Skeletal muscle tissue (tissue), 4 donors: ENCODE results near the gene DNMT1. TPM values are rescaled to one million over a fixed set of nuclear protein-coding genes. Genes with fewer than 3 reads are reported as not detected.

ENCODE experiments used
- H3K27ac ChIP-seq: one replicate; pipeline ENCODE4 v1.7.0; 2013; ENCODE audit warnings: mild to moderate bottlenecking, low read depth, low read length, inconsistent platforms
- H3K27me3 ChIP-seq, 3 donors: one replicate each; pipeline ENCODE4 v1.7.0; 2013; ENCODE audit warnings: low read length in 3 of 3; ENCODE audit not compliant: control insufficient read depth in 3 of 3, insufficient read depth in 3 of 3
- H3K36me3 ChIP-seq, 3 donors: one replicate each; pipeline ENCODE4 v1.7.0; 2013; ENCODE audit warnings: low read length in 3 of 3; ENCODE audit not compliant: control insufficient read depth in 3 of 3, insufficient read depth in 3 of 3
- H3K4me1 ChIP-seq, 3 donors: one replicate each; pipeline ENCODE4 v1.7.0; 2013; ENCODE audit warnings: low read length in 3 of 3, mild to moderate bottlenecking in 3 of 3; ENCODE audit not compliant: control insufficient read depth in 3 of 3, insufficient read depth in 3 of 3
- H3K4me3 ChIP-seq, 3 donors: one replicate each; pipeline ENCODE4 v1.7.0; 2013; ENCODE audit warnings: low read length in 3 of 3
- H3K9ac ChIP-seq, 3 donors: one replicate each; pipeline ENCODE4 v1.7.0; 2013; ENCODE audit warnings: low read length in 3 of 3, mild to moderate bottlenecking in 3 of 3, moderate library complexity in 2 of 3, low read depth in 1 of 3
- H3K9me3 ChIP-seq, 3 donors: one replicate each; pipeline ENCODE4 v1.7.0; 2013; ENCODE audit warnings: low read length in 3 of 3; ENCODE audit not compliant: control insufficient read depth in 3 of 3
- total RNA-seq: library from RNA; depleted of rRNA; stranded (reverse); fragments of >200 nt; gene quantifications from one replicate; pipeline ENCODE4 v1.2.3, GENCODE V29; 2014
- donor health status: Osteomylitis.

The DNMT1 gene
- total RNA-seq, 1 donor from 2014 or later = 25.6 TPM

GRCh38 chr19:10113592-10113963 is 81.2 kb downstream of the DNMT1 start:
- peaks cover 20 to 51% (median 24%) of the 10 kb centered on the region in 3 donors for H3K4me1 ChIP-seq
- no peak overlapping the region for H3K9ac ChIP-seq
- peaks cover 49 to 62% (median 58%) of the 10 kb centered on the region in 3 donors for H3K36me3 ChIP-seq
- no peak overlapping the region for H3K4me3 ChIP-seq
- no peaks in the 10 kb centered on the region for H3K9me3 ChIP-seq
- no peaks in the 10 kb centered on the region for H3K27me3 ChIP-seq
- H3K27ac ChIP-seq = no peak overlapping the region

- peaks cover 19 to 46% (median 24%) of the 10 kb centered on the region in 3 donors for H3K4me1 ChIP-seq
- no peak overlapping the region for H3K4me3 ChIP-seq
- H3K27ac ChIP-seq = no peak overlapping the region
- H3K9me3 ChIP-seq = no peaks in the 10 kb centered on the region
- no peak overlapping the region for H3K9ac ChIP-seq
- H3K36me3 ChIP-seq = peaks cover 54 to 68% (median 63%) of the 10 kb centered on the region in 3 donors
- no peaks in the 10 kb centered on the region for H3K27me3 ChIP-seq
Measured at GRCh38 chr19:10112895-10113591, 81.7 kb downstream of the DNMT1 start.

DNA sequence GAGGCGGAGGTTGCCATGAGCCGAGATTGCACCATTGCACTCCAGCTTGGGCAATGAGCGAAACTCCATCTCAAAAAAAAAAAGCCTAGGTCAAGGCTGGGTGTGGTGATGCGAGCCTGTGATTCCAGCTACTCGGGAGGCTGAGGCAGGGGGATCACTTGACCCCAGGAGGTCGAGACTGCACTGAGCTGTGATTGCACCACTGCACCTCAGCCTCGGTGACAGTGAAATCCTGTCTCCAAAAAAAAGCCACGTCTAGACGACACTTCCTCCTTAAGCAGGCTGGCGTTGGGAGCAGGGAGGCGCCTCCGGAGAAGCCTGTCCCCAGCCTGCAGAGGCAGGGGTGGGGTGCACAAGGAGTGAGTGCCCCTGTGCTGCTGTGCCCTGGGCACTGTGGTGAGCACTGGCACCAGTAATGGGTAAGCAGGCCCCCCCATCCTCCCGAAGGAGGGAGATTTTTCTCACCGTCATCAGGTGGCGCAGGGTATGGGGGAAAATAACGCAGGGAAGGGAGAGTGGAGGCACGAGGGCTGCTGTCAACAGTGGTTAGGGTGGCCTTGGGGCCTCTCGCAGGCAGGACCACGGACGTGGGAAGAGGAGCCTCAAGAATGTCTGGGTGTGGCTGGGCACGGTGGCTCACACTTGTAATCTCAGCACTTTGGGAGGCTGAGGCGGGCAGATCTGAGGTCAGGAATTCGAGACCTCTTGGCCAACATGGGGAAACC is 82.6 kb downstream of the DNMT1 start:
- no peaks in the 10 kb centered on the region for H3K27me3 ChIP-seq
- H3K4me3 ChIP-seq = no peak overlapping the region
- H3K27ac ChIP-seq = no peak overlapping the region
- H3K9ac ChIP-seq = no peak overlapping the region
- H3K4me1 ChIP-seq = peaks cover 22 to 47% (median 24%) of the 10 kb centered on the region in 3 donors
- peaks cover 52 to 67% (median 64%) of the 10 kb centered on the region in 3 donors for H3K36me3 ChIP-seq
- no peaks in the 10 kb centered on the region for H3K9me3 ChIP-seq

GRCh38 chr19:10111405-10111811 is 83.3 kb downstream of the DNMT1 start, which contains the start of gene P2RY11:
TSS of gene P2RY11 (plus strand) at chr19:10111693. CDS start at chr19:10111722, 29 bp downstream.
- Histone ChIP-seq H3K27ac (no peak within 1 kb of the TSS), H3K9me3 (no peaks in the 10 kb centered on the region), H3K4me3 (no peak within 1 kb of the TSS), H3K9ac (no peak within 1 kb of the TSS), H3K4me1 (peaks cover 23 to 49% (median 28%) of the 10 kb centered on the region in 3 donors), H3K36me3 (peaks cover 44 to 60% (median 56%) of the 10 kb centered on the region in 3 donors), H3K27me3 (no peaks in the 10 kb centered on the region)

DNA sequence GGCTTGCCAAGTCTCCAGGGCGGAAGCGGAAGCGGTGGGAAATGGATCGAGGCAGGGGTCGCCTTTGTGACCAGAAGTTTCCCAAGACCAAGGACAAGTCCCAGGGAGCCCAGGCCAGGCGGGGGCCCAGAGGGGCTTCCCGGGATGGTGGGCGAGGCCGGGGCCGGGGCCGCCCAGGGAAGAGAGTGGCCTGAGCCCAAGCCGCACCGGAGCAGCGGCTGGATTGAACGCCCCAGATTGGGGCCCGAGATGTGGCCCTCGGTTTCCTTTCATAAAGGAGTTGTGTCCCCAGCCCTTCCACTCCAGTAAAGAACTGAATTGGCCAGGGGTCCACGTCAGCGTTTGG is 83.8 kb downstream of the DNMT1 start:
- Histone ChIP-seq H3K9ac (no peak overlapping the region), H3K4me3 (no peak overlapping the region), H3K27ac (no peak overlapping the region), H3K9me3 (no peaks in the 10 kb centered on the region), H3K27me3 (no peaks in the 10 kb centered on the region), H3K36me3 (peaks cover 42 to 55% (median 51%) of the 10 kb centered on the region in 3 donors), H3K4me1 (peaks cover 19 to 47% (median 24%) of the 10 kb centered on the region in 3 donors)

DNA sequence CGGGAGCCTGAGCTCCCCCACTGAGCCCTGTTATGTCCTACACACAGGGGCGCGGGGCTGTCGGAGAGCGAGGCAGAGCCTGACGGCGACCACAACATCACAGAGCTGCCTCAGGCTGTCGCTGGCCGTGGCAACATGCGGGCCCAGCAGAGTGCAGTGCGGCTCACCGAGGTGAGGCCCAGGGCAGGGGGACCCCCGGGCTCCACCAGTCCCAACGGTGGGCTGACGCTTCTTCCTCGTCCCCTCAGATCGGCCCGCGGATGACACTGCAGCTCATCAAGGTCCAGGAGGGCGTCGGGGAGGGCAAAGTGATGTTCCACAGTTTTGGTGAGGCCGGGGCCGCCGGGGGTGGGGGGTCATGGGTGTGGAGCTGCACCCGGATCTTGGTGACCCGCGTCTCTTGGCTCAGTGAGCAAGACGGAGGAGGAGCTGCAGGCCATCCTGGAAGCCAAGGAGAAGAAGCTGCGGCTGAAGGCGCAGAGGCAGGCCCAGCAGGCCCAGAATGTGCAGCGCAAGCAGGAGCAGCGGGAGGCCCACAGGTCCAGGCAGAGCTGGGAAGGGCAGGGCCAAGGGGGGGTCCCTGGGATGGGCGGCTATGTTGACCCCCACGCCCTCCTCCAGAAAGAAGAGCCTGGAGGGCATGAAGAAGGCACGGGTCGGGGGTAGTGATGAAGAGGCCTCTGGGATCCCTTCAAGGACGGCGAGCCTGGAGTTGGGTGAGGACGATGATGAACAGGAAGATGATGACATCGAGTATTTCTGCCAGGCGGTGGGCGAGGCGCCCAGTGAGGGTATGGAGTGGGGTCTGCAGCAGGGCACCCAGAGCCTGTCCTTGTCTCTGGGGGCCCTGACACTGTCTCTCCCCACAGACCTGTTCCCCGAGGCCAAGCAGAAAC is 84.4 kb downstream of the DNMT1 start:
- peaks cover 36 to 50% (median 45%) of the 10 kb centered on the region in 3 donors for H3K36me3 ChIP-seq
- H3K9me3 ChIP-seq = no peaks in the 10 kb centered on the region
- no peak overlapping the region for H3K27ac ChIP-seq
- H3K4me3 ChIP-seq = no peak overlapping the region
- H3K9ac ChIP-seq = no peak overlapping the region
- H3K27me3 ChIP-seq = no peaks in the 10 kb centered on the region
- peaks cover 16 to 45% (median 22%) of the 10 kb centered on the region in 3 donors for H3K4me1 ChIP-seq

DNA sequence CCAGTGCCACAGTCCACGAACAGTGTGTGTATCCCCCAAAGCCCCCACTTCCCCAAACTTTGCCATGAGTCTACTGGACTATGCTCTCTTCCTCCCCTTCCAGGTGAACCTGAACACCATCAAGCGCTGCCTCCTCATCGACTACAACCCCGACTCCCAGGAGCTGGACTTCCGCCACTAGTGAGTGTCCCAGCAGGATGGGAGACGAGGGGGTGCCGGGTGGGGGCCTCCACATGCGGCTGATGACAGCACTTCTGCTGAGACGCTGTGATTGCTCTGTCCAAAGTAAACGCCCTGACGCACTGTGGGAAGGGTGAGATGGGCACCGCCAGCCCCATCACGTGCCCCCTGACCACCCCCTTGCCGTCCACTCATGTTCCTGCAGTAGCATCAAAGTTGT is 85.2 kb downstream of the DNMT1 start:
- H3K27ac ChIP-seq = no peak overlapping the region
- no peak overlapping the region for H3K4me3 ChIP-seq
- H3K9ac ChIP-seq = no peak overlapping the region
- H3K9me3 ChIP-seq = no peaks in the 10 kb centered on the region
- peaks cover 34 to 43% (median 39%) of the 10 kb centered on the region in 3 donors for H3K36me3 ChIP-seq
- H3K27me3 ChIP-seq = no peaks in the 10 kb centered on the region
- H3K4me1 ChIP-seq = peaks cover 13 to 38% (median 18%) of the 10 kb centered on the region in 3 donors

DNA sequence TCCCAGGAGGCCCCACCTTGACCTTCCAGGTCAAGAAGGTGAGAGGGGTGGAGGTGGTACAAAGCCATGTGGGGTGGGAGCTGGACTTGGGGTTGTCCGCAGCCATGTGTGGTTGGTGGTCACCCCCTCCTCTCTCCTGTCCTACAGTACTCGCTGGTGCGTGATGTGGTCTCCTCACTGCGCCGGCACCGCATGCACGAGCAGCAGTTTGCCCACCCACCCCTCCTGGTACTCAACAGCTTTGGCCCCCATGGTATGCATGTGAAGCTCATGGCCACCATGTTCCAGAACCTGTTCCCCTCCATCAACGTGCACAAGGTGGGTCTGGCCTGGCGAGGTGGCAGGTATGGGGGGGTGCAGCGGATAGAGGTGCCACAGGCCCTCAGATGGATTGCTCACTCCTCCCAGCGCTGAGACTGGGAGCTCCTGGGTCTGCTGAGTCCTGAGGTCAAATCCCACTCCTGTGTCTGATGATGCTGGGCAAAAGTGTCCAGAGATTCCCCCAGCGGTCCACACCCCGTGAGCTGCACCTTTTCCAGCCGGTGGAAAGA is 86.9 kb downstream of the DNMT1 start:
- Histone ChIP-seq H3K9ac (no peak overlapping the region), H3K4me3 (no peak overlapping the region), H3K36me3 (peaks cover 34 to 39% (median 38%) of the 10 kb centered on the region in 3 donors), H3K27ac (no peak overlapping the region), H3K27me3 (no peaks in the 10 kb centered on the region), H3K9me3 (no peaks in the 10 kb centered on the region), H3K4me1 (peaks cover 11 to 24% (median 18%) of the 10 kb centered on the region in 3 donors)

DNA sequence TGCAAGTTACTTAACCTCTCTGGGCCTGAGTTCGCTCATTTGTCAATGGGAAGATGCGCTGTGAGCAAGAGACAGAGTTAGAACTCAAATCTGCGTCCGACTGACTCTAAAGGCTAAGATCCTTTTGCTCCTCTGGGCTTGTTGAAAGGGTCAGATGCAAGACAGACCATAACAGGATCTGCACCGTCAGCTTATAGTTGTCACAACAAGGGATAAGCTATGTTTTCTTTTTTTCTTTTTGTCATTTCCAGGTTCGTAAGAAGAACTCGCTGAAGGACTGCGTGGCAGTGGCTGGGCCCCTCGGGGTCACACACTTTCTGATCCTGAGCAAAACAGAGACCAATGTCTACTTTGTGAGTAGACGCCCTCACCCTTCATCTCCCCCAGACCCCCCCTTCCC is 87.5 kb downstream of the DNMT1 start:
- peaks cover 11 to 24% (median 17%) of the 10 kb centered on the region in 3 donors for H3K4me1 ChIP-seq
- H3K27me3 ChIP-seq = no peaks in the 10 kb centered on the region
- H3K36me3 ChIP-seq = peaks cover 34 to 38% (median 38%) of the 10 kb centered on the region in 3 donors
- no peaks in the 10 kb centered on the region for H3K9me3 ChIP-seq
- peak overlapping the region; percentile 87 to 97 (median 94) for H3K4me3 ChIP-seq
- H3K27ac ChIP-seq = no peak overlapping the region
- peak overlapping the region; percentile 69 to 87 (median 77) for H3K9ac ChIP-seq
